ENCODE results near the gene SETBP1.

Gene SETBP1

DNA sequence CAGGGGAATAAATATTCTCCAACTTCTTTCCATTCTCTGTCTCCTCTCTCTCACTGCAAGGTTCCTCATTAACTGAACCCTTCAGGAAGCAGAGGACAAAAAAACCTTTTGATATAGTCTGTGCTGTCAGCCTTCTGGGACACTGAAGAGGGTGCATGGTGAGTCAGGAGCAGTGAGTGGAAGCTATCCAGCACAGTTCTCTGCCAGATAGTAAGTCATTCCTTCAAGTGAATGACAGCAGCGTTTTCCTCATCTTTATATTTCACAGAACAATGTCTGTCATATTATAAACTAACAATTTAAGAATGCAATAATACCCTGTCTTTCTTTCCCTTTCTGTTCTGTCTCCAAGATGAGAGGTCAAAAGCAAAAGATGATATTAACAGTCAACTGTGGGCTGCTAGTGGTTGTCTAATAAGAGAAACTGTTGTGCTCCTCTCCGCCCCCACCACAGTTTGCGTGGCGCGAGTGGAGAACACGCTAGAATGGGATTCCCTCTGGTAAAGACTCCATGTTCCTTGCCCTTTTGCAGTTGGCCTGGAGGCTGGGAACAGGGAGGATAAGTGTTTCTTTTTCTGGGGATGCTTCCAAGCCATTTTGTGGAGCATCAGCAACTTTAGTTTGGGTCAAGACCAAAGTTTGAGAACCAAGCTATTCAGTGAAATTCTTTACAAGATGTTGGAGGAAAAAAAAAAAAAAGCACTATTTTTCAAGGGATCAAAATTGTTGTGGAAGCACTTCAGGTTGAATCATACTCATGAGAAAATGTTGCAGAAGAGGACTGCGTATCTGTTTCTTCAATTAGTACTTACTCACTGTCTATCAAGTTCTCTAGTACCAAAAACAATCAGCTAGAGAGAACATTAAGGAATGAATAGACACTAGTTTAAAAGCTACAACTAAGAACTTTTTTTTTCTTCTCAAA lies 430.2 kb downstream of the SETBP1 start:
- no peak for DNase-seq (ENCODE audit: low read depth)

DNA sequence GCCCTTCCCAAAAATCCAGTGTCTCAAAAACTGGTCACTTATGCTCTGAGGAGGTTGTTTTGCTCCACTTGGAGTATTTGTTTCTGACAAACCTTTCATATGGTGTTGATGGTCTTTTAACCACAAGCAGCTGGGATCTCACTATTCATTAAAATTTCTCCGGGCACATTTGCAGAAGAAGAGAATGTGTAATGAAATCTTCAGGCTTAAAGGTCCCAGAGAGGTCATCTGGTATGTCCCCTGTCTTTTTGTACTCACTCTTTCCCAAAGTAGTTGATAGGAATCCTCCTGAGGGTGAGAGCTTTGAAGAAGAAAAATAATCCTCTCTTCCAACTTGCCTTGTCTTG lies 430.8 kb downstream of the SETBP1 start:
- DNase-seq (ENCODE audit: low read depth) = no peak

DNA sequence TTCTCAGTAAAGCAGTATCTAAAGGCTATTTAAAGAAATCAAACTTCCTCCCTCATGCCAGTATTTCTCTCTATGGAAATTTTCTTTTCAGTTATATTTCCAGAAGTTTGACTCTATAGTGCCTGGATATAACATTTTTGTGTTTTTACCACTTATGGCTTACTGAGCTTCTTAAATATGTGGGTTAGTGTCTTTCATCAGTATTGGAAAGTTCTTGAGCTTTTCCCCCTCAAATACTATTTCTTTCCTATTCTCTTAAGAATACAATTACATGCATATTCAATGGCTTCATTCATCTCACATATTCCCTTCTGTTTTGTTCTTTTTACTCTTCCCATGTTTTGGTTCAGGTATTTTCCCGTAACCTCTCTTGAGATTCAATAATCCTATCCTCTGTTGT lies 432.0 kb downstream of the SETBP1 start:
- DNase-seq (ENCODE audit: low read depth) = no peak

DNA sequence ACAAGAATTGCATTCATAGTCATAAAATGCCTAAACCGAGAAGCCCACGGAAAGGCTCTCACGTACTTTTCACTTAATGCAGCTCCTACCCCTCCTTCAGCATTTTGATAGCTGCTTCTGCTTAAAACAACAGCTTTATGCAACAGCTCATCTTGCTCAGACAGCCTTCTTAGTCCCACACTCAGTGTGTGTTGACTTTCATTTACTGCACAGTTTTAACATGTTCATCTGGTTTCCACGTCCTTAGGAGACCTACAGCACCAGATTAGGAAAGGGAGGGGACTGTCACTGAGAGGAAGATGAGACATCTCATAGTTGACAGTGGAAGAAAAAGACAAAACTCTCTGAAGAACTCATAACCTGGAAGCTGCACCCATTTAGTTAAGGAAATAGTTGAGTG lies 435.4 kb downstream of the SETBP1 start:
- no peak for DNase-seq (ENCODE audit: low read depth)
